GM12892 (cell line): ENCODE measurements around the gene SPACA5B. TPM values are rescaled to one million over a fixed set of nuclear protein-coding genes. Genes with fewer than 3 reads are reported as not detected.
"Not testable (repeated sequence)": the region's sequence is repeated elsewhere in the genome, so short reads cannot be mapped to it uniquely, and the experiment has no call there.

Experiments used
- DNase-seq: peaks from one replicate; pipeline ENCODE4 v3.0.0; 2011; ENCODE audit not compliant: insufficient read length
- FAIRE-seq: peaks from 2 replicates; lab custom pipeline; 2011; peaks lifted over from hg19 to GRCh38; lab: Jason Lieb, UNC
- POLR2A ChIP-seq: IDR thresholded peaks from 2 replicates; pipeline ENCODE4 v1.6.1; 2011; ENCODE audit warnings: low read depth, low read length, control low read depth
- POLR2AphosphoS5 ChIP-seq: IDR thresholded peaks from 2 replicates; pipeline ENCODE4 v1.6.1; 2011; ENCODE audit warnings: low read depth, low read length, control low read depth
- TAF1 ChIP-seq: IDR thresholded peaks from 2 replicates; pipeline ENCODE4 v1.6.1; 2011; ENCODE audit warnings: low read depth, mild to moderate bottlenecking, control low read depth, low read length, borderline replicate concordance
- polyA plus RNA-seq: library from polyadenylated mRNA; unstranded; fragments of >200 nt; gene quantifications from one replicate; pipeline ENCODE4 v1.2.1, GENCODE V29; 2012; ENCODE audit warnings: missing spikeins, inconsistent platforms; ENCODE audit not compliant: missing spikeins

SPACA5B gene
- not detected for polyA plus RNA-seq

DNA sequence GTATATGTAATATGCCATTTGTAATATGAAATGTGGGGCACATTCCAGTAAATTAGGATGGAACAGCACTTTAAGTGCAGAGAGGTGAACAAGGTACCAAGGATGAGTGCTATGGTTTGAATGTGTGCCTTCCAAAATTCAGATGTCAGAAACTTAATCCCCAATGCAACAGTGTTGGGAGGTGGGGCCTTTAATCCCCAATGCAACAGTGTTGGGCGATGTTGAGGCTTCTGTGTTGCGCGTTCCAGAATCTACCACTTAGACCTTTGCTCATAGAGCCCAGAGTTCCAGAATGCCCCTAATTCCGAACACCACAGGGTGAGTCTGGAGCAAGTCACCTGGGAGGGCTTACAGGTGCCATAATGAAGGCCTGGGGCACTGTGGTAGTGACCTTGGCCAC lies at the start of gene SPACA5B:
TSS of gene SPACA5B (plus strand) at position 301 of the 400 bp plus-strand sequence. CDS start at position 363, 62 bp downstream.
- FAIRE-seq: not testable (repeated sequence)

DNA sequence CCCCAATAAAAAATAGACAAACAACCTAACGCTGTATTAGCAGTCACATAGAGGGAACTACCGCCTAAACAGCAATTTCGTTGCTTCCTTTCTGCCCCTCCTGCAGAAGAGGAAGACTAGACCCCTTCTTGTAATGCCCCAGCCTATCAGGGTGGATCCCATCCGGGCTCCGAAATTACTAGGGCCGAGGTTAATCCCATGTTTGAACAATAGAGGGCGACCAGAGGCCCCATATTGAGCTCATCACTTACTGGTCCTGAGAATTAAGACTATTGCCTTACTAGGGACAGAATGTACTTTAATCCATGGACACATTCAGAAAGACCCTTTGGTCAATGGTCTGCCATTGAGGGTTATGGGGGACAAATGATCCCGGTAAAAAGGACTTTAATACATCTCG lies 47.2 kb upstream of the SPACA5B start:
- TF ChIP-seq POLR2A: no peak
- no peak for TF ChIP-seq POLR2AphosphoS5
- TF ChIP-seq TAF1: no peak
- peak; percentile 86 for FAIRE-seq
- DNase-seq: no peak

More for the DNA sequence above, at the start of gene SPACA5B:
- not testable (repeated sequence) for DNase-seq

DNA sequence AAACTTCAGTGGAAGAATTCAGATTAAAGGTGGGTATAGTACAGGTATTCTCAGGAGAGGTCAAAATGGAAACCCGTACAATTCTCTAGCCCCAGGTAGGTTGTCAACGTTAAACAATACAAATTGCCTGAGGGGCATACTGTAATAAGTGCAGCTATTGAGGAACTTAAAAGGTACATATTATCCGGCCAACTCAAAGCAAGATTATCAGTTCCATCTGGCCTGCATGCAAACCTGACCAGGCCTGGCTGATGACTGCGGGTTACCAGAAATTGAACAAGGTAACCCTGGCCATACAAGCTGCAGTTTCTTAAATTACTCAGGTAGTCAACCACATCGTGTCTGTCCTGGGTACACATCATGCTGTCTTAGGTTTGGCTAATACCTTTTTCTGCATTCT lies 46.7 kb upstream of the SPACA5B start:
- no peak for TF ChIP-seq POLR2A
- no peak for TF ChIP-seq TAF1
- no peak for TF ChIP-seq POLR2AphosphoS5
- DNase-seq (no peak), FAIRE-seq (peak; percentile 33)

DNA sequence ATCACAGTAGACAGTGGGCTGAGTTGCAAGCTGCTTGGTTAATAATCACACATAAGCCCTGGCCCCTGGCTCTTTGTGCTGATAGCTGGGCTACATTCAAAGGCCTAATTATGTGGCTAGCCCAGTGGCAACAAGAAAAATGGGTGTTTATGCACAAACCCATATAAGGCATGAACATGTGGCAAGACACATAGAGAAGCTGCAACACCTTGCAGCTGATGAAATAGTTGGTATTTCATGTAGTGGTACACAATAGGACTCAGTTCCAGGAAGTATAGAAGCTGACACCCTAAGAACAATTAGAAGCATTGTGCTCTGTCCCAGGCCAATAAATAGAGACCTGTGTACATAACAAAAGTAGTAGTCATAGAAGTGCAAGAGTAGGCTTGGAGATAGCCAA lies 44.3 kb upstream of the SPACA5B start:
- no peak for TF ChIP-seq POLR2AphosphoS5
- DNase-seq (no peak), FAIRE-seq (no peak)

DNA sequence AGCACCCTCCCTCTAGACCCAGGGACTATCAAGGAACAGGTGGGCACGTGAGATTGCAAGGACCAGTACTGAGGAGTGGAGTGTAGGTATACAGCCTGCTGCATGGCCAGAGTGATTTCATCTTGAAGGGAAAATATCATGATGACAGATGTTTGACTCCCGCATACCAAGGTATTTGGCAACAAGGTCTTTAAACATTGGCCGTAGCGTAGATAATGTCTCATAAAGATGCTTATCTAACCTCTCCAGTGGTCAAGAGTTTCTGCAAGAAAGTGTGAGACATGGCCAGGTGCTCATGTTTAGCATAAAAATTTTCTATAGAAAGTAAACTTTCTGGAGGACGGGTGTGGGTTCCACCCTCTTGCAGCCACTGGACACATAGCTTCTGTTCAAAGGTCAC lies 40.3 kb upstream of the SPACA5B start:
- no peak for DNase-seq
- no peak for FAIRE-seq
- TF ChIP-seq POLR2A (no peak), POLR2AphosphoS5 (no peak), TAF1 (no peak)

DNA sequence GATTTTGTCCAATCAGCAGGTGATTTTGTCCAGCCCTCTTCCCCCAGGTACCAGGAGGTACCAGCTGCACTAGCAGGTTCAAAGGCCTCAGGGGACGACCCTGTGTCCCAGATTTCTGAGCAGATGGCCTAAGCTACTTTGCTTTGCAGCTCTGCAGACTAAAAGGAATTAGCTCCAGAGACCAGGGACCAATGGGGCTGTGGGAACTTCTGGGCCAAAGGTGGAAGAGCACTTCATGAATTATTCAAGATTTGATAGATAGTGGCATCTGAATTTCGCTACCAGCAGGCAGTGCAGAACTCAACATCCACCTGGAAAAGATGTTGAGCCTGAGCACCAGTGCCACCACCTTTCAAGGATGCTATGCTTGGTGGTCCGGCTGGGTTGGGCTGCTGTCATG lies 37.9 kb upstream of the SPACA5B start:
- DNase-seq, FAIRE-seq: not testable (repeated sequence)

DNA sequence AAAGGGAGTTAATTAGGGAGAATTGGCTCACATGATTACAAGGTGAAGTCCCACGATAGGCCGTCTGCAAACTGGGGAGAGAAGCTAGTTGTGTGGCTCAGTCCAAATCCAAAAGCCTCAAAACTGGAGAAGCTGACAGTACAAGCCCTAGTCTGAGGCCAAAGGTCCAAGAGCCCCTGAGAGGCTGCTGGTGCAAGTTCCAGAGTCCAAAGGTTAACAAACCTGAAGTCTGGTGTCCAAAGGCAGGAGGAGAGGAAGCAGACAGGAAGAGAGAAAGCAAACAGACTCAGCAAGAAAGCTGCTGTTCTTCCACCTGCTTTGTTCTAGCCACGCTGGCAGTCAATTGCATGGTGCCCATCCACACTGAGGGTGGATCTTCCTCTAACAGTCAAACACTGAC lies 29.0 kb upstream of the SPACA5B start:
- DNase-seq: no peak
- no peak for FAIRE-seq
- TF ChIP-seq TAF1 (no peak), POLR2A (no peak), POLR2AphosphoS5 (no peak)

DNA sequence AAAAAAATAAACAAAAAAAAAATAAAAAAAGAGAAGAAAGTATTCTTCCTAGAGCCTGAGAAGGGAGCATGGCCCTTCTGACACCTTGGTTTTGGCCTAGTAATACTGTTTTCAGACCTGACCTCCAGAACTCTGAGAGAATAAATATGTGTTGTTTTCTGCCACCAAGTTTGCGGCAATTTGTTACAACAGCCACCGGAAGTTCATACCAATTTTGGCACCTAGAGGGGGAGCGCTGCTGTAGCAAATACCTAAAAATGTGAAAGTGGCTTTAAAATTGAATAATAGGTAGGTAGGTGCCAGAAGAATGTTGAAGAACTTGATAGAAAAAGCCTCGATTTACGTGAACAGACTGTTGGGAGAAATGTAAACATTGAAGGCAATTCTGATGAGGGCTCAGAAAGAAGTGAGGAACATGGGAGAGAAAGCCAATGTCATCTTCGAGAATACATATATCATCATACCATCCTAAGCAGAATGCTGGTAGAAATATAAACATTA lies 27.5 kb upstream of the SPACA5B start:
- FAIRE-seq (no peak), DNase-seq (no peak)
- no peak for TF ChIP-seq POLR2AphosphoS5
- no peak for TF ChIP-seq TAF1
- TF ChIP-seq POLR2A: no peak

DNA sequence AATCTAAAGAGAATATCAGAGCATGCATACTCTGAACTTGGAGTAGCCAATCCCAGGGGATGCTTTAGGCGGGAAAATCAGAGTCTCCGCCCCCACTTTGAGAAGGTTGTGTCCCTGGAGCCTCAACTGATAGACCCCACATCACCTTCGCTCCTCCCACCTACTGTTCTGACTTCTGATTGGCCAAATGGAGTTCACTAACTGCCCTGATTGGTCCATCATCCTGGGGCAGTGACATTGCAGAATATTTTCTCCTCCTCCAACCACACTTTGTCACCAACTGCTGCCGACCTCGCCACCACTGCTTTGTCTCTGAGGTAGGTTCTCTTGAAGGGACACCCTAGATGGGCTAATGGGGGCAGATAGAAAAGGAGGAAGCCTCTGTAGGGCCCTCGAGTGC lies 22.7 kb upstream of the SPACA5B start:
- DNase-seq (no peak), FAIRE-seq (no peak)
- TF ChIP-seq POLR2AphosphoS5 (no peak), TAF1 (no peak), POLR2A (no peak)

DNA sequence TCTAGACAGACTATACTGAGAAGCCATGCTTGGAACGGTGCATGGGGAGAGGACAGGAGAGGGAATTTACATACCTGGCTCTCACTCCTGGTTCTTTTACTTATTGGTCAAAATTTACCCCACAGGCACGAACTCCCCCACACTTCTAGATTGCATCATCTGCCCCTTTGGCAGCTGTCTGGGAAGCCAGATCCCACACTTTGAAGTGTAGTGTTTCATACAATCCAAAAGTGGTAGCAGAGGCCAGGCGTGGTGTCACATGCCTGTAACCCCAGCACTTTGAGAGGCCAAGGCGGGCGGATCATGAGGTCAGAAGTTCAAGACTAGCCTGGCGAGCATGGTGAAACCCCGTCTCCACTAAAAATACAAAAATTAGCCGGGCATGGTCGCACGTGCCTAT lies 5.1 kb upstream of the SPACA5B start:
- not testable (repeated sequence) for FAIRE-seq, DNase-seq

DNA sequence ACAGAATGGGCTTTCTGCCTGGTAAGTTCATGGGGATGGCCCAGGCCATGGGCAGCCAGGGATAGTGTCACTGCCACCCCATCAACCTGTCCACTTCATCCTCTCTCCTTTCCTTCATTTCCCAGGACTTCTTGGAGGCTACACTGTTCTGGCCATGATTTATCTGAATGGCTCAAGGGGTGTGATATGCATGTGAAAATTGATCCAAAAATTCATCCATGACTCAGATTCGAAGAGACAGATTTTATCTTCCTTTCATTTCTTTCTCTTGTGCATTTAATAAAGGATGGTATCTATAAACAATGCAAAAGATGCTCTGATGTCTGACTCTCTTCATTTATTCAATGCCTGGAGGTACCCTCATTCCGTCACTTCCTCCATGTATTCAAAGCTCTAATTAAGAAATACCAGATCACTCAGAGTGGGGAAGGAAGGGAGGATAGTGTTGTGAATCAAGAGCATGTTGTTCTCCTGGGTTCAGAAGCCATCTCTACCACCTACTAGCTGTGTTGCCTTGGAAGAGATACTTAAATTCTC lies 1.9 kb downstream of the SPACA5B start:
- DNase-seq, FAIRE-seq: not testable (repeated sequence)

DNA sequence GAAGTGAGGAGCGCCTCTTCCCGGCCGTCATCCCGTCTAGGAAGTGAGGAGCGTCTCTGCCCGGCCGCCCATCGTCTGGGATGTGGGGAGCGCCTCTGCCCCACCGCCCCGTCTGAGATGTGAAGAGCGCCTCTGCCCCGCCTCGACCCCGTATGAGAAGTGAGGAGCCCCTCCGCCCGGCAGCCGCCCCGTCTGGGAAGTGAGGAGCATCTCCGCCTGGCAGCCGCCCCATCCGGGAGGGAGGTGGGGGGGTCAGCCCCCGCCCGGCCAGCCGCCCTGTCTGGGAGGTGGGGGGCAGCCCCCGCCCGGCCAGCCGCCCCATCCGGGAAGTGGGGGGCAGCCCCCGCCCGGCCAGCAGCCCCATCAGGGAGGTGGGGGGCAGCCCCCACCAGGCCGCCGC lies 8.7 kb downstream of the SPACA5B start:
- DNase-seq, FAIRE-seq: not testable (repeated sequence)

DNA sequence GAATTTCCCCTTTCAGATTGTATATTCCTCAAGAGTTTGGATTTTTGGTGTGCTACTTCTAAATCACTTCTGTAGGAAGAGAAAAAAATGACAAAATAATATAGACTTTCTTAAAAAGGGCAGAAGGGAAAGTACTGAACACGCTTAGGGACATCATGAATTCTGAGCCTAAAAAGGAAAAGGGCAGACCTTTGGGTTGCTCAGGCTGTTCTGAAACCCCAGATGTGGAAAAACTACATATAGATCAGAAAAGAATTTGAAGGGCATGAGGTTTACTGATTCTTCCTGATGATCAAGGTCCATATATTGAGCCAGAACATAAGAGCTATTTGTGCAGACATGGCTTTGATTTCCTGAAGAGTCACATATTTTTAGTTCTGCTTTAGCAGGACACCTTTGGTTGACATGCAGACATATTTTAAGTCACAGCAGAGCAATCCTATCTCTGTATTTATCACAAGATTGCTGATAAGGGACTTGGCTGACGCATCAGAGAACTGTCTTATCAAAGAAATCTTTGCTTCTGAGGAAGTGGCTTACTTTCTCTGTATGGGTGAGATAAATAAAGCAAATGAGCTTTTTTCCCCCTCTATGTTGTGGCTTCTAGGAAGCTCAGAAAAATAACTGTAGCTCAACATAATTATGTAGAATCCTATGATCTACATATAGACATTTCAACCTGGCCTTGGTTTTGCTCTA lies 11.5 kb downstream of the SPACA5B start:
- peak; percentile 64 for FAIRE-seq
- DNase-seq: not testable (repeated sequence)

DNA sequence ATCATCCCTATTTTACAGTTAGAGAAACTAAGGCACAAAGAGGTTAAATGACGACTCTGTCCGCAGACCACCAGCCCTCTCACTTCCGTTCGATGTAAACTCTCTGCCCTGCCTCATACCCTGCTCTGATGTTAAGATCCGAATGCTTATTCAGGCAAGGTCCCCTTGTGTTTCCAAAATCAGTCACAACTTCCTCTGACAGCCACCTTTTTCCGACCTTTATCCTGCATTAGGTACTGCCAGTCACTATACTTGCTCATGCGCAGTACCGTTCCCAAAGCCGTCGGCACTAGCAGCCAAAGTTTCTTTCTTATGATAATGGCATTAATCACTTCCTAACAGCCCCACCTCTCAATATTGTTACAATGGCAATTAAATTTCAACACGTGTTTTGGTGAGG lies 12.3 kb downstream of the SPACA5B start:
- not testable (repeated sequence) for DNase-seq
- peak; percentile 93 for FAIRE-seq
